Measurements from ENCODE around the gene ANXA4. TPM values are rescaled to one million over a fixed set of nuclear protein-coding genes. Genes with fewer than 3 reads are reported as not detected.

ANXA4 gene
- total RNA-seq, 1 experiment from 2014 or later, result 82.9 TPM

GRCh38 chr2:69833752-69834151 is 91.8 kb downstream of the ANXA4 start:
- H3K4me2 ChIP-seq, result no peak overlapping the region
- no peak overlapping the region for H3K27ac ChIP-seq
- H2AFZ ChIP-seq, result no peak overlapping the region
- 0 out of 2 replicates have a peak, but pooled peaks cover 5% of the 10 kb centered on the region for H3K36me3 ChIP-seq (ENCODE audit: low read depth)
- H3K9me2 ChIP-seq (ENCODE audit: insufficient read depth), result no peaks in the 10 kb centered on the region
- peaks cover 49% of the 10 kb centered on the region for H3K79me2 ChIP-seq (ENCODE audit: low read depth)
- peaks cover 16% of the 10 kb centered on the region for H3K4me1 ChIP-seq (replicated peaks; ENCODE audit: insufficient read depth)
- no peaks in the 10 kb centered on the region for H3K9me3 ChIP-seq (ENCODE audit: insufficient read depth, low read depth)
- no peak overlapping the region for H3K4me3 ChIP-seq
- BruUV-seq (replicated peaks), result no TSS peak
- TF ChIP-seq EZH2 (IDR thresholded peaks at IDR 0.05; ENCODE audit: low read depth) (no peak), CTCF (conservative IDR thresholded peaks at IDR 0.05) (no peak)
- peaks cover 1% of the 10 kb centered on the region; the same call in 1 of the 2 replicates for H3F3A ChIP-seq (ENCODE audit: insufficient read depth, low read depth)
- intact Hi-C loops (cut with micrococcal nuclease; ENCODE audit: unreplicated experiment), result no loop called here
- POLR2A ChIA-PET (ENCODE audit: unreplicated experiment), result no interaction called here
- no peak for DNase-seq
- CTCF ChIA-PET, result no interaction called here
- H4K20me1 ChIP-seq (ENCODE audit: insufficient read depth), result no peaks in the 10 kb centered on the region
- H3K27me3 ChIP-seq (ENCODE audit: insufficient read depth, low read depth), result no peaks in the 10 kb centered on the region

- no peak overlapping the region for H2AFZ ChIP-seq
- H3K9me2 ChIP-seq (ENCODE audit: insufficient read depth), result no peaks in the 10 kb centered on the region
- TF ChIP-seq EZH2 (IDR thresholded peaks at IDR 0.05; ENCODE audit: low read depth) (no peak), CTCF (conservative IDR thresholded peaks at IDR 0.05) (no peak)
- CTCF ChIA-PET, result interaction anchor here (0.6 kb wide), 1 partner anchor 369 kb away, joined by 3 read pairs; no protein-coding TSS in a partner anchor
- no TSS peak for BruUV-seq (replicated peaks)
- intact Hi-C loops (cut with micrococcal nuclease; ENCODE audit: unreplicated experiment), result no loop called here
- no peaks in the 10 kb centered on the region for H3K27me3 ChIP-seq (ENCODE audit: insufficient read depth, low read depth)
- peaks cover 12% of the 10 kb centered on the region for H3K4me1 ChIP-seq (replicated peaks; ENCODE audit: insufficient read depth)
- H3F3A ChIP-seq (ENCODE audit: insufficient read depth, low read depth), result no peaks in the 10 kb centered on the region
- no peaks in the 10 kb centered on the region for H3K9me3 ChIP-seq (ENCODE audit: insufficient read depth, low read depth)
- 0 out of 2 replicates have a peak, but pooled peaks cover 12% of the 10 kb centered on the region for H3K36me3 ChIP-seq (ENCODE audit: low read depth)
- no peaks in the 10 kb centered on the region for H4K20me1 ChIP-seq (ENCODE audit: insufficient read depth)
- DNase-seq, result no peak
- POLR2A ChIA-PET (ENCODE audit: unreplicated experiment), result no interaction called here
- peaks cover 38% of the 10 kb centered on the region for H3K79me2 ChIP-seq (ENCODE audit: low read depth)
- H3K4me3 ChIP-seq, result no peak overlapping the region
- no peak overlapping the region for H3K27ac ChIP-seq
- H3K4me2 ChIP-seq, result no peak overlapping the region
Measured at GRCh38 chr2:69835666-69836065, 93.7 kb downstream of the ANXA4 start.

GRCh38 chr2:69836316-69836715 is 94.4 kb downstream of the ANXA4 start:
- Histone ChIP-seq H3K27ac (no peak overlapping the region), H3K9me3 (ENCODE audit: insufficient read depth, low read depth) (no peaks in the 10 kb centered on the region), H3K27me3 (ENCODE audit: insufficient read depth, low read depth) (no peaks in the 10 kb centered on the region), H2AFZ (no peak overlapping the region), H3K4me3 (no peak overlapping the region), H3K36me3 (ENCODE audit: low read depth) (peaks cover 18% of the 10 kb centered on the region), H3K4me2 (no peak overlapping the region), H3K79me2 (ENCODE audit: low read depth) (peaks cover 31% of the 10 kb centered on the region), H3K4me1 (replicated peaks; ENCODE audit: insufficient read depth) (peaks cover 6% of the 10 kb centered on the region), H3F3A (ENCODE audit: insufficient read depth, low read depth) (no peaks in the 10 kb centered on the region), H4K20me1 (ENCODE audit: insufficient read depth) (no peaks in the 10 kb centered on the region), H3K9me2 (ENCODE audit: insufficient read depth) (no peaks in the 10 kb centered on the region)
- intact Hi-C loops (cut with micrococcal nuclease; ENCODE audit: unreplicated experiment), result no loop called here
- POLR2A ChIA-PET (ENCODE audit: unreplicated experiment), result interaction anchor here (0.5 to 0.6 kb wide), 2 partner anchors 20 to 37 kb away, joined by 3 to 8 read pairs; no protein-coding TSS in a partner anchor
- no peak for DNase-seq
- CTCF ChIA-PET, result interaction anchor here (0.6 kb wide), 1 partner anchor 370 kb away, joined by 3 read pairs; no protein-coding TSS in a partner anchor
- TF ChIP-seq EZH2 (IDR thresholded peaks at IDR 0.05; ENCODE audit: low read depth) (no peak), CTCF (conservative IDR thresholded peaks at IDR 0.05) (no peak)
- BruUV-seq (replicated peaks), result no TSS peak
